HEK293 (cell line): ENCODE results near the gene KLK15.

Experiments used
- CTCF ChIA-PET: fragments of 350-600 bp; formaldehyde crosslinking; extraction: SDS; loops from one replicate; lab custom pipeline; 2021; ENCODE audit warnings: antibody characterized with exemption; lab: Yijun Ruan, JAX
- POLR2A ChIA-PET: fragments of 300-600 bp; formaldehyde crosslinking; extraction: SDS; loops from one replicate; lab custom pipeline; 2020; ENCODE audit warnings: antibody characterized with exemption, inconsistent platforms; lab: Yijun Ruan, JAX
- H3K27ac ChIP-seq: fragments of 200-500 bp; sonication (Bioruptor generic); 2 replicates; pipeline ENCODE4 v1.5.1; 2014; ENCODE audit warnings: low read depth, low read length, control low read depth, inconsistent platforms; ENCODE audit errors: extremely low read depth
- H3K36me3 ChIP-seq, 2 experiments: fragments of 200-500 bp in 1 of 2; sonication (Bioruptor generic) in 1 of 2; 1 replicate in 1 of 2; 2 replicates in 1 of 2; pipeline ENCODE4 v1.5.1; 2014 to 2017; ENCODE audit warnings: inconsistent platforms in 2 of 2, low read length in 2 of 2; ENCODE audit not compliant: control insufficient read depth in 2 of 2, insufficient read depth in 1 of 2
- H3K4me1 ChIP-seq: fragments of 200-500 bp; sonication (Bioruptor generic); 2 replicates; pipeline ENCODE4 v1.5.1; 2014; ENCODE audit warnings: mild to moderate bottlenecking, low read length, inconsistent platforms; ENCODE audit not compliant: control insufficient read depth, insufficient read depth
- H3K4me3 ChIP-seq: 2 replicates; pipeline ENCODE4 v1.5.1; 2011; ENCODE audit warnings: low read depth, mild to moderate bottlenecking, control low read depth, low read length, moderate library complexity
- H3K9me3 ChIP-seq: fragments of 200-500 bp; sonication (Bioruptor generic); 2 replicates; pipeline ENCODE4 v1.5.1; 2014; ENCODE audit warnings: low read depth, low read length, inconsistent platforms; ENCODE audit not compliant: control insufficient read depth, insufficient read depth
- BCL6B ChIP-seq: fragments of 450-650 bp; formaldehyde crosslinking; IDR thresholded peaks from 2 replicates; pipeline ENCODE4 v1.5.1; 2017; ENCODE audit warnings: missing biosample characterization, missing genetic modification characterization
- KLF1 ChIP-seq: fragments of 450-650 bp; formaldehyde crosslinking; IDR thresholded peaks from 2 replicates; pipeline ENCODE4 v1.5.1; 2016; ENCODE audit warnings: missing biosample characterization, missing genetic modification characterization
- KLF10 ChIP-seq: fragments of 450-650 bp; IDR thresholded peaks from 2 replicates; pipeline ENCODE4 v1.5.1; 2018; ENCODE audit warnings: missing biosample characterization, mild to moderate bottlenecking, missing genetic modification characterization
- KLF16 ChIP-seq: fragments of 450-650 bp; formaldehyde crosslinking; IDR thresholded peaks from 2 replicates; pipeline ENCODE4 v1.5.1; 2017; ENCODE audit warnings: missing biosample characterization, missing genetic modification characterization
- PRDM10 ChIP-seq: fragments of 450-650 bp; formaldehyde crosslinking; IDR thresholded peaks from 2 replicates; pipeline ENCODE4 v1.5.1; 2016; ENCODE audit warnings: missing biosample characterization, missing genetic modification characterization
- PRDM6 ChIP-seq: fragments of 450-650 bp; formaldehyde crosslinking; IDR thresholded peaks from 2 replicates; pipeline ENCODE4 v1.5.1; 2017; ENCODE audit warnings: missing biosample characterization, missing genetic modification characterization
- SCRT1 ChIP-seq: fragments of 450-650 bp; formaldehyde crosslinking; IDR thresholded peaks from 2 replicates; pipeline ENCODE4 v1.5.1; 2016; ENCODE audit warnings: missing biosample characterization, missing genetic modification characterization, borderline replicate concordance
- SCRT2 ChIP-seq: fragments of 450-650 bp; formaldehyde crosslinking; IDR thresholded peaks from 2 replicates; pipeline ENCODE4 v1.5.1; 2016; ENCODE audit warnings: missing biosample characterization, missing genetic modification characterization
- SETDB1 ChIP-seq: IDR thresholded peaks from one replicate; pipeline ENCODE4 v1.6.1; 2017; ENCODE audit warnings: mild to moderate bottlenecking, low read length, moderate library complexity, mixed read lengths; ENCODE audit not compliant: insufficient read length
- ZFP3 ChIP-seq: fragments of 450-650 bp; formaldehyde crosslinking; IDR thresholded peaks from 2 replicates; pipeline ENCODE4 v1.5.1; 2016; ENCODE audit warnings: low read depth, missing biosample characterization, missing genetic modification characterization
- ZNF114 ChIP-seq: fragments of 450-650 bp; formaldehyde crosslinking; IDR thresholded peaks from 2 replicates; pipeline ENCODE4 v1.5.0; 2017; ENCODE audit warnings: missing biosample characterization, missing genetic modification characterization
- ZNF266 ChIP-seq: fragments of 450-650 bp; formaldehyde crosslinking; IDR thresholded peaks from 2 replicates; pipeline ENCODE4 v1.5.1; 2016; ENCODE audit warnings: missing biosample characterization, missing genetic modification characterization, low read depth
- ZNF37A ChIP-seq: fragments of 450-650 bp; IDR thresholded peaks from 2 replicates; pipeline ENCODE4 v1.5.1; 2018; ENCODE audit warnings: missing biosample characterization, missing genetic modification characterization
- ZNF391 ChIP-seq: fragments of 450-650 bp; formaldehyde crosslinking; IDR thresholded peaks from 2 replicates; pipeline ENCODE4 v1.5.1; 2016; ENCODE audit warnings: low read depth, missing biosample characterization, missing genetic modification characterization, borderline replicate concordance
- ZNF394 ChIP-seq: fragments of 450-650 bp; formaldehyde crosslinking; IDR thresholded peaks from 2 replicates; pipeline ENCODE4 v1.5.1; 2016; ENCODE audit warnings: missing biosample characterization, missing genetic modification characterization, mild to moderate bottlenecking, moderate library complexity, borderline replicate concordance
- ZNF423 ChIP-seq: fragments of 450-650 bp; formaldehyde crosslinking; IDR thresholded peaks from 2 replicates; pipeline ENCODE4 v1.5.1; 2016; ENCODE audit warnings: missing biosample characterization, missing genetic modification characterization
- ZNF558 ChIP-seq: fragments of 450-650 bp; formaldehyde crosslinking; IDR thresholded peaks from 2 replicates; pipeline ENCODE4 v1.5.1; 2016; ENCODE audit warnings: missing biosample characterization, missing genetic modification characterization
- ZNF580 ChIP-seq: fragments of 450-650 bp; formaldehyde crosslinking; IDR thresholded peaks from 2 replicates; pipeline ENCODE4 v1.5.1; 2016; ENCODE audit warnings: missing biosample characterization, missing genetic modification characterization
- ZNF621 ChIP-seq: fragments of 450-650 bp; formaldehyde crosslinking; IDR thresholded peaks from 2 replicates; pipeline ENCODE4 v1.5.1; 2017; ENCODE audit warnings: missing biosample characterization, missing genetic modification characterization
- ZNF654 ChIP-seq: fragments of 450-650 bp; formaldehyde crosslinking; IDR thresholded peaks from 2 replicates; pipeline ENCODE4 v1.5.1; 2016; ENCODE audit warnings: low read depth, missing biosample characterization, missing genetic modification characterization
- ZSCAN5A ChIP-seq: fragments of 450-650 bp; formaldehyde crosslinking; IDR thresholded peaks from 2 replicates; pipeline ENCODE4 v1.5.1; 2016; ENCODE audit warnings: missing biosample characterization, missing genetic modification characterization

Gene KLK15

GRCh38 chr19:50843205-50843604 is 9.8 kb upstream of the KLK15 start:
- peaks cover 15% of the 10 kb centered on the region for H3K4me1 ChIP-seq
- peak; percentile 26; the same call in 1 of the 2 replicates for TF ChIP-seq SCRT1
- TF ChIP-seq ZNF580 (tag by site-specific recombination) = no peak
- TF ChIP-seq SETDB1 = peak; percentile 47
- no peak for TF ChIP-seq PRDM10 (tag by site-specific recombination)
- TF ChIP-seq KLF10 = no peak
- TF ChIP-seq ZNF621 (tag by site-specific recombination) = no peak
- TF ChIP-seq ZNF394 (tag by site-specific recombination) = no peak
- TF ChIP-seq KLF16 (tag by site-specific recombination) = no peak
- peak; percentile 67 for TF ChIP-seq SCRT2 (tag by site-specific recombination)
- TF ChIP-seq ZNF558 (tag by site-specific recombination) = no peak
- no peak for TF ChIP-seq ZNF423
- TF ChIP-seq ZNF114 (tag by site-specific recombination) = 0 out of 2 replicates have a peak, but pooled peaks have one; percentile 43
- TF ChIP-seq, all 188 proteins: peak for 4
- no peaks in the 10 kb centered on the region for H3K9me3 ChIP-seq
- ChIA-PET CTCF (interaction anchor here (0.7 to 1.0 kb wide), 4 partner anchors 11 to 433 kb away, joined by 3 to 5 read pairs (median 4); partner anchors contain the start of gene KLK3), POLR2A (interaction anchor here (3.2 kb wide), 1 partner anchor 39 kb away, joined by 19 read pairs; no protein-coding TSS in a partner anchor)
- H3K4me3 ChIP-seq = no peak overlapping the region
- no peaks in the 10 kb centered on the region for H3K36me3 ChIP-seq
- no peak overlapping the region for H3K27ac ChIP-seq

GRCh38 chr19:50842130-50842529 is 8.8 kb upstream of the KLK15 start:
- H3K9me3 ChIP-seq = no peaks in the 10 kb centered on the region
- ChIA-PET CTCF (no interaction called here), POLR2A (no interaction called here)
- H3K36me3 ChIP-seq = no peaks in the 10 kb centered on the region
- H3K4me3 ChIP-seq = no peak overlapping the region
- H3K27ac ChIP-seq = no peak overlapping the region
- peaks cover 15% of the 10 kb centered on the region for H3K4me1 ChIP-seq
- no peak for TF ChIP-seq ZNF37A (tag by site-specific recombination)
- no peak for TF ChIP-seq ZNF654 (tag by site-specific recombination)
- no peak for TF ChIP-seq BCL6B (tag by site-specific recombination)
- no peak for TF ChIP-seq PRDM6
- no peak for TF ChIP-seq ZFP3
- no peak for TF ChIP-seq ZNF391
- TF ChIP-seq KLF1 = no peak
- no peak for TF ChIP-seq ZSCAN5A (tag by site-specific recombination)
- TF ChIP-seq ZNF266 (tag by site-specific recombination) = no peak
